PC-3 (cell line): ENCODE measurements around the gene CYP27C1. TPM values are rescaled to one million over a fixed set of nuclear protein-coding genes. Genes with fewer than 3 reads are reported as not detected.

Experiments
- ATAC-seq: fragments of 200-7000 bp; cut with Tn5 transposase; 2 replicates; pipeline ENCODE4 v1.9.1; 2020; ENCODE audit warnings: mild to moderate bottlenecking, moderate library complexity
- BruUV-seq: library from RNA; stranded (reverse); fragments of 400-500 nt; replicated peaks from 2 replicates; lab custom pipeline; 2021; lab: Mats Ljungman, UMichigan
- CTCF ChIA-PET: fragments of 300-600 bp; sonication (Branson Sonifier 250); formaldehyde crosslinking; loops from one replicate; lab custom pipeline; 2022; ENCODE audit warnings: antibody characterized with exemption; lab: Charles Lee
- POLR2A ChIA-PET: fragments of 300-600 bp; sonication (Branson Sonifier 250); formaldehyde crosslinking; loops from one replicate; lab custom pipeline; 2022; ENCODE audit warnings: antibody characterized with exemption; ENCODE audit not compliant: unreplicated experiment; lab: Charles Lee
- DNase-seq: peaks from one replicate; pipeline ENCODE4 v3.0.0-alpha.2; 2015
- H2AFZ ChIP-seq: fragments of 300-600 bp; sonication (generic); 2 replicates; pipeline ENCODE4 v1.6.0; 2016; ENCODE audit warnings: antibody characterized with exemption, low read length
- H3F3A ChIP-seq: fragments of 300-600 bp; sonication (generic); one replicate; pipeline ENCODE4 v1.6.0; 2017; ENCODE audit warnings: antibody characterized with exemption, low read length, control low read depth, mild to moderate bottlenecking; ENCODE audit not compliant: unreplicated experiment
- H3K27ac ChIP-seq: fragments of 300-600 bp; sonication (generic); 2 replicates; pipeline ENCODE4 v1.5.1; 2016; ENCODE audit warnings: mild to moderate bottlenecking, low read length
- H3K27me3 ChIP-seq: fragments of 300-600 bp; sonication (generic); 2 replicates; pipeline ENCODE4 v1.6.1; 2016; ENCODE audit warnings: low read length, mixed read lengths
- H3K36me3 ChIP-seq: fragments of 300-600 bp; sonication (generic); 2 replicates; pipeline ENCODE4 v1.6.1; 2016; ENCODE audit warnings: low read depth, mixed run types, low read length, mixed read lengths
- H3K4me1 ChIP-seq: fragments of 300-600 bp; sonication (generic); 2 replicates; pipeline ENCODE4 v1.5.1; 2016; ENCODE audit warnings: low read length; ENCODE audit not compliant: insufficient read depth
- H3K4me2 ChIP-seq: fragments of 300-600 bp; sonication (generic); 2 replicates; pipeline ENCODE4 v1.6.0; 2016; ENCODE audit warnings: low read length
- H3K4me3 ChIP-seq: fragments of 300-600 bp; sonication (generic); 2 replicates; pipeline ENCODE4 v1.5.1; 2016; ENCODE audit warnings: mild to moderate bottlenecking, low read length, mixed read lengths
- H3K79me2 ChIP-seq: fragments of 300-600 bp; sonication (generic); 2 replicates; pipeline ENCODE4 v1.6.1; 2017; ENCODE audit warnings: low read length, mixed read lengths
- H3K9ac ChIP-seq: fragments of 300-600 bp; sonication (generic); 2 replicates; pipeline ENCODE4 v1.6.0; 2016; ENCODE audit warnings: mild to moderate bottlenecking, low read length
- H3K9me2 ChIP-seq: fragments of 300-600 bp; sonication (generic); replicated peaks from 2 replicates; pipeline ENCODE4 v1.6.1; 2016; ENCODE audit warnings: mixed run types, low read length, mixed read lengths
- H3K9me3 ChIP-seq: fragments of 300-600 bp; sonication (generic); 2 replicates; pipeline ENCODE4 v1.6.1; 2016; ENCODE audit warnings: low read length, mixed read lengths
- H4K20me1 ChIP-seq: fragments of 300-600 bp; sonication (generic); 2 replicates; pipeline ENCODE4 v1.6.1; 2016; ENCODE audit warnings: low read length, mixed read lengths
- EZH2 ChIP-seq: fragments of 300-600 bp; sonication (generic); IDR thresholded peaks from one replicate; pipeline ENCODE4 v1.6.1; 2017; ENCODE audit warnings: antibody characterized with exemption, mild to moderate bottlenecking, low read length; ENCODE audit not compliant: unreplicated experiment
- EZH2phosphoT487 ChIP-seq: fragments of 300-600 bp; sonication (generic); IDR thresholded peaks from 2 replicates; pipeline ENCODE4 v1.6.1; 2018; ENCODE audit warnings: mild to moderate bottlenecking, antibody characterized with exemption, low read length, borderline replicate concordance
- intact Hi-C: fragments of 100-400 bp; cut with micrococcal nuclease; formaldehyde crosslinking; loops from 2 replicates; pipeline ENCODE4 v1.9.0; 2023
- total RNA-seq: library from RNA; depleted of rRNA; stranded (reverse); fragments of >200 nt; gene quantifications from 2 replicates; pipeline ENCODE4 v1.2.3, GENCODE V29; 2014
- TF ChIP-seq, protein P1 (sequence below): fragments of 300-600 bp; sonication (generic); conservative IDR thresholded peaks from 2 replicates; pipeline ENCODE4 v1.5.1; 2017; ENCODE audit warnings: antibody characterized with exemption, low read depth, mild to moderate bottlenecking, low read length

Gene CYP27C1
- total RNA-seq, 1 experiment from 2014 or later, result 0.36 TPM

GRCh38 chr2:127197475-127198385 is 22.4 kb downstream of the CYP27C1 start:
- Histone ChIP-seq H3K27ac (no peak overlapping the region), H3F3A (no peaks in the 10 kb centered on the region), H3K4me3 (peak overlapping the region; percentile 65), H4K20me1 (no peaks in the 10 kb centered on the region), H3K4me1 (no peaks in the 10 kb centered on the region), H3K9me3 (no peaks in the 10 kb centered on the region), H3K79me2 (no peaks in the 10 kb centered on the region), H3K4me2 (peak overlapping the region; percentile 82), H2AFZ (peak overlapping the region; percentile 78), H3K36me3 (no peaks in the 10 kb centered on the region), H3K9me2 (no peaks in the 10 kb centered on the region), H3K27me3 (no peaks in the 10 kb centered on the region), H3K9ac (peak overlapping the region; percentile 35)
- ChIA-PET POLR2A (interaction anchor here (1.2 kb wide), 1 partner anchor 96 kb away, joined by 5 read pairs; the partner anchor contains the start of gene ERCC3), CTCF (interaction anchor here (0.6 to 1.7 kb wide), 14 partner anchors 20 to 478 kb away, joined by 3 to 23 read pairs (median 4); partner anchors contain the start of genes BIN1 and ERCC3)
- intact Hi-C loops, result loop anchor here (1.0 to 10.0 kb wide), 4 partner anchors 48 to 447 kb away; partner anchors contain the start of gene GPR17
- no peak for TF ChIP-seq EZH2phosphoT487
- TF ChIP-seq, protein P1, sequence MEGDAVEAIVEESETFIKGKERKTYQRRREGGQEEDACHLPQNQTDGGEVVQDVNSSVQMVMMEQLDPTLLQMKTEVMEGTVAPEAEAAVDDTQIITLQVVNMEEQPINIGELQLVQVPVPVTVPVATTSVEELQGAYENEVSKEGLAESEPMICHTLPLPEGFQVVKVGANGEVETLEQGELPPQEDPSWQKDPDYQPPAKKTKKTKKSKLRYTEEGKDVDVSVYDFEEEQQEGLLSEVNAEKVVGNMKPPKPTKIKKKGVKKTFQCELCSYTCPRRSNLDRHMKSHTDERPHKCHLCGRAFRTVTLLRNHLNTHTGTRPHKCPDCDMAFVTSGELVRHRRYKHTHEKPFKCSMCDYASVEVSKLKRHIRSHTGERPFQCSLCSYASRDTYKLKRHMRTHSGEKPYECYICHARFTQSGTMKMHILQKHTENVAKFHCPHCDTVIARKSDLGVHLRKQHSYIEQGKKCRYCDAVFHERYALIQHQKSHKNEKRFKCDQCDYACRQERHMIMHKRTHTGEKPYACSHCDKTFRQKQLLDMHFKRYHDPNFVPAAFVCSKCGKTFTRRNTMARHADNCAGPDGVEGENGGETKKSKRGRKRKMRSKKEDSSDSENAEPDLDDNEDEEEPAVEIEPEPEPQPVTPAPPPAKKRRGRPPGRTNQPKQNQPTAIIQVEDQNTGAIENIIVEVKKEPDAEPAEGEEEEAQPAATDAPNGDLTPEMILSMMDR, result peak; percentile 95
- DNase-seq (peak; percentile 85), ATAC-seq (peak; percentile 100)
- no TSS peak for BruUV-seq

DNA sequence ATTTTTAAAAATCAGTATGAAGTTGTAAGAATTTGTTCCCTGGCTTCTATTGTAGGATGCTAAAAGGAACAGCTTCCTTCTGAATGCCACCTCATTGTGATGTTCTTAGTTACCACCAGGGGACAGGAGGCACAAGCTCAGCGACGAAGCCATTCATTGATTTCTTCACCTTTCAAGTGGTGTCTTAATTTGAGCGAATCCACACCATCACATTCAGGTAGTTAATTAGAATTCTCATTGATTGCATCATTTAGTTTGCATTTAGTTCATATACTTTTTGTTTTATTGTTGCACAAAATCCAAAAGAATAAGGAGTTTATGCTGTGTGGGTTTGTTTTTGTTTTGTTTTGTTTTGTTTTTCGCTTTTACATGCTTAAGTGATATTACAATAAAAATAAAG is 23.1 kb downstream of the CYP27C1 start:
- no peaks in the 10 kb centered on the region for H4K20me1 ChIP-seq
- intact Hi-C loops, result loop anchor here (2.0 to 10.0 kb wide), 3 partner anchors 108 to 448 kb away; partner anchors contain the start of gene GPR17
- ATAC-seq, result peak; percentile 58
- ChIA-PET POLR2A (interaction anchor here (1.2 kb wide), 1 partner anchor 97 kb away, joined by 5 read pairs; the partner anchor contains the start of gene ERCC3), CTCF (interaction anchor here (0.6 to 1.7 kb wide), 16 partner anchors 20 to 479 kb away, joined by 3 to 23 read pairs (median 4); partner anchors contain the start of genes BIN1 and ERCC3)
- DNase-seq, result peak; percentile 72
- H3K36me3 ChIP-seq, result no peaks in the 10 kb centered on the region
- H3K9me3 ChIP-seq, result no peaks in the 10 kb centered on the region
- no peaks in the 10 kb centered on the region for H3K4me1 ChIP-seq
- no peaks in the 10 kb centered on the region for H3F3A ChIP-seq
- BruUV-seq, result no TSS peak
- no peak for TF ChIP-seq EZH2
- TF ChIP-seq, protein P1, result peak; percentile 94
- H3K27ac ChIP-seq, result no peak overlapping the region
- peak overlapping the region; percentile 78 for H2AFZ ChIP-seq
- no peaks in the 10 kb centered on the region for H3K9me2 ChIP-seq
- H3K4me2 ChIP-seq, result peak overlapping the region; percentile 82
- H3K4me3 ChIP-seq, result peak overlapping the region; percentile 65
- no peaks in the 10 kb centered on the region for H3K27me3 ChIP-seq
- no peaks in the 10 kb centered on the region for H3K79me2 ChIP-seq
- H3K9ac ChIP-seq, result peak overlapping the region; percentile 35; the same call in 1 of the 2 replicates
